ENCODE measurements around the gene STRBP. TPM values are rescaled to one million over a fixed set of nuclear protein-coding genes. Genes with fewer than 3 reads are reported as not detected.

STRBP gene
- total and polyA plus RNA-seq, 9 of the 15 experiments (the other 6 are each of a cell fraction or from before 2014, with no cell fraction given), result 27.7 to 84.0 (median 70.2) TPM

- TF ChIP-seq GABPB2 (CRISPR knock-in tag; conservative IDR thresholded peaks at IDR 0.05), result no peak
- TF ChIP-seq ZNF384 (IDR thresholded peaks at IDR 0.05; ENCODE audit: low read depth, low read length), result no peak
- TF ChIP-seq, protein P1, sequence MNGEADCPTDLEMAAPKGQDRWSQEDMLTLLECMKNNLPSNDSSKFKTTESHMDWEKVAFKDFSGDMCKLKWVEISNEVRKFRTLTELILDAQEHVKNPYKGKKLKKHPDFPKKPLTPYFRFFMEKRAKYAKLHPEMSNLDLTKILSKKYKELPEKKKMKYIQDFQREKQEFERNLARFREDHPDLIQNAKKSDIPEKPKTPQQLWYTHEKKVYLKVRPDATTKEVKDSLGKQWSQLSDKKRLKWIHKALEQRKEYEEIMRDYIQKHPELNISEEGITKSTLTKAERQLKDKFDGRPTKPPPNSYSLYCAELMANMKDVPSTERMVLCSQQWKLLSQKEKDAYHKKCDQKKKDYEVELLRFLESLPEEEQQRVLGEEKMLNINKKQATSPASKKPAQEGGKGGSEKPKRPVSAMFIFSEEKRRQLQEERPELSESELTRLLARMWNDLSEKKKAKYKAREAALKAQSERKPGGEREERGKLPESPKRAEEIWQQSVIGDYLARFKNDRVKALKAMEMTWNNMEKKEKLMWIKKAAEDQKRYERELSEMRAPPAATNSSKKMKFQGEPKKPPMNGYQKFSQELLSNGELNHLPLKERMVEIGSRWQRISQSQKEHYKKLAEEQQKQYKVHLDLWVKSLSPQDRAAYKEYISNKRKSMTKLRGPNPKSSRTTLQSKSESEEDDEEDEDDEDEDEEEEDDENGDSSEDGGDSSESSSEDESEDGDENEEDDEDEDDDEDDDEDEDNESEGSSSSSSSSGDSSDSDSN (IDR thresholded peaks at IDR 0.05; ENCODE audit: borderline replicate concordance in 1 of 2, low read depth in 2 of 2, low read length in 2 of 2), result no peak
- no peak for TF ChIP-seq ATF1 (CRISPR knock-in tag; IDR thresholded peaks at IDR 0.05)
- no peak for TF ChIP-seq ATF1 (tag; IDR thresholded peaks at IDR 0.05)
- no peak for TF ChIP-seq ZNF197 (CRISPR knock-in tag; IDR thresholded peaks at IDR 0.05; ENCODE audit: low read depth)
- TF ChIP-seq FOXA1 (IDR thresholded peaks at IDR 0.05; ENCODE audit: borderline replicate concordance), result no peak
- no peak for TF ChIP-seq SREBF2 (CRISPR knock-in tag; IDR thresholded peaks at IDR 0.05)
These were observed 72.3 kb downstream of the STRBP start (continued) for GRCh38 chr9:123196124-123196523.

DNA sequence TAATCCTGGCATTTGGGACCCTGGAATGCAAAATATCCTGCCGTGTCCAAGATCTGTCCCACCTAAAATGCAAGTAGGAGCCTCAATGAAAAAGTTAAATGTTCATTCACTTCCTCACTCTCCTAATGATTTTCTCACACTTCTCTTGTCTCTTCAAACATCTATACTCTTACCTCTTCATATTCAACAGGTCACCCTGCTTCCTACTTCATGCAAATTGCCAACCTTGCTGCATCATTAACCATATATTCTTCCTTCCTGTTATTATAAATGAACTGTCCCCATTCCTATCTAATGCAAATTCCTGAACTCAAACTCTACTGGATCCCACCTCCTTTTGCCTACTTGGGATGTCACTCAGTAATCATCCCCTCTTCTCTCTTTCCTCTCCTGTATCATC lies 74.4 kb downstream of the STRBP start:
- no peak overlapping the region for H2AFZ ChIP-seq (ENCODE audit: low read depth, low read length)
- intact Hi-C loops (cut with micrococcal nuclease), result no loop called here
- ATAC-seq (no peak), DNase-seq (ENCODE audit: extremely low read depth in 1 of 4, low spot score in 3 of 4) (no peak), FAIRE-seq (no peak)
- no peaks in the 10 kb centered on the region for H3K27me3 ChIP-seq (ENCODE audit: control insufficient read depth in 2 of 2, insufficient read depth in 2 of 2, low read length in 2 of 2)
- no TSS peak for BruUV-seq (replicated peaks)
- H3K4me2 ChIP-seq (ENCODE audit: insufficient read depth, low read length), result no peak overlapping the region
- WGBS (ENCODE audit: insufficient coverage, low coverage, missing lambda C conversion rate), result 100% methylated on average over 1 of the region's 1 CpG
- no peak overlapping the region for H3K4me3 ChIP-seq
- peaks cover 44% of the 10 kb centered on the region for H3K79me2 ChIP-seq (ENCODE audit: control insufficient read depth, insufficient read depth, low read length)
- no peaks in the 10 kb centered on the region for H4K20me1 ChIP-seq (replicated peaks; ENCODE audit: control insufficient read depth, insufficient read depth, low read length)
- in situ Hi-C loops (cut with MboI), result no loop called here
- CTCF ChIA-PET (ENCODE audit: low intra/inter-chr PET ratio), result no interaction called here
- TF ChIP-seq, protein P2, sequence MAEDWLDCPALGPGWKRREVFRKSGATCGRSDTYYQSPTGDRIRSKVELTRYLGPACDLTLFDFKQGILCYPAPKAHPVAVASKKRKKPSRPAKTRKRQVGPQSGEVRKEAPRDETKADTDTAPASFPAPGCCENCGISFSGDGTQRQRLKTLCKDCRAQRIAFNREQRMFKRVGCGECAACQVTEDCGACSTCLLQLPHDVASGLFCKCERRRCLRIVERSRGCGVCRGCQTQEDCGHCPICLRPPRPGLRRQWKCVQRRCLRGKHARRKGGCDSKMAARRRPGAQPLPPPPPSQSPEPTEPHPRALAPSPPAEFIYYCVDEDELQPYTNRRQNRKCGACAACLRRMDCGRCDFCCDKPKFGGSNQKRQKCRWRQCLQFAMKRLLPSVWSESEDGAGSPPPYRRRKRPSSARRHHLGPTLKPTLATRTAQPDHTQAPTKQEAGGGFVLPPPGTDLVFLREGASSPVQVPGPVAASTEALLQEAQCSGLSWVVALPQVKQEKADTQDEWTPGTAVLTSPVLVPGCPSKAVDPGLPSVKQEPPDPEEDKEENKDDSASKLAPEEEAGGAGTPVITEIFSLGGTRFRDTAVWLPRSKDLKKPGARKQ (CRISPR knock-in tag; IDR thresholded peaks at IDR 0.05), result no peak
- TF ChIP-seq KAT7 (CRISPR knock-in tag; IDR thresholded peaks at IDR 0.05; ENCODE audit: borderline replicate concordance) (no peak), DNMT1 (IDR thresholded peaks at IDR 0.05) (no peak), SMAD2 (IDR thresholded peaks at IDR 0.05; ENCODE audit: low read depth, low read length) (no peak), EHMT2 (IDR thresholded peaks at IDR 0.05) (no peak)
- TF ChIP-seq, protein P3, sequence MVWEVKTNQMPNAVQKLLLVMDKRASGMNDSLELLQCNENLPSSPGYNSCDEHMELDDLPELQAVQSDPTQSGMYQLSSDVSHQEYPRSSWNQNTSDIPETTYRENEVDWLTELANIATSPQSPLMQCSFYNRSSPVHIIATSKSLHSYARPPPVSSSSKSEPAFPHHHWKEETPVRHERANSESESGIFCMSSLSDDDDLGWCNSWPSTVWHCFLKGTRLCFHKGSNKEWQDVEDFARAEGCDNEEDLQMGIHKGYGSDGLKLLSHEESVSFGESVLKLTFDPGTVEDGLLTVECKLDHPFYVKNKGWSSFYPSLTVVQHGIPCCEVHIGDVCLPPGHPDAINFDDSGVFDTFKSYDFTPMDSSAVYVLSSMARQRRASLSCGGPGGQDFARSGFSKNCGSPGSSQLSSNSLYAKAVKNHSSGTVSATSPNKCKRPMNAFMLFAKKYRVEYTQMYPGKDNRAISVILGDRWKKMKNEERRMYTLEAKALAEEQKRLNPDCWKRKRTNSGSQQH (CRISPR knock-in tag; IDR thresholded peaks at IDR 0.05), result no peak
- H3K9me1 ChIP-seq (ENCODE audit: control insufficient read depth, insufficient read depth, low read length), result no peaks in the 10 kb centered on the region
- no peak overlapping the region for H3K27ac ChIP-seq (ENCODE audit: extremely low read depth, low read depth, low read length)
- peaks cover 0 to 3% of the 10 kb centered on the region in 2 experiments; a peak in 2 of 5 replicates for H3K4me1 ChIP-seq (replicated peaks in 1 of 2; ENCODE audit: control insufficient read depth in 2 of 2, insufficient read depth in 2 of 2, low read length in 2 of 2)
- H3K9ac ChIP-seq (ENCODE audit: insufficient read depth in 1 of 2, low read depth in 2 of 2, low read length in 2 of 2), result no peak overlapping the region
- no peaks in the 10 kb centered on the region for H3K9me3 ChIP-seq (replicated peaks; ENCODE audit: control insufficient read depth, insufficient read depth, low read depth, low read length)
- H3K36me3 ChIP-seq (ENCODE audit: control insufficient read depth, insufficient read depth, low read length), result no peaks in the 10 kb centered on the region
- POLR2A ChIA-PET, result no interaction called here

Data from K562 (cell line).